GM18517 (cell line): ENCODE results near the gene CD300H.

ENCODE experiments used
- ATAC-seq: cut with Tn5 transposase; IDR thresholded peaks from one replicate; pipeline ENCODE4 v1.9.1; 2021; ENCODE audit warnings: mild to moderate bottlenecking, moderate library complexity; ENCODE audit not compliant: unreplicated experiment

CD300H gene

GRCh38 chr17:74567397-74567796 lies at the start of gene CD300H:
TSS of gene CD300H (minus strand) at chr17:74567509.
- no peak for ATAC-seq

- no peak for ATAC-seq
Observed at GRCh38 chr17:74616696-74617095, 49.4 kb upstream of the CD300H start.

GRCh38 chr17:74612046-74612445 lies 44.7 kb upstream of the CD300H start:
- no peak for ATAC-seq

GRCh38 chr17:74610108-74610507 lies 42.8 kb upstream of the CD300H start:
- no peak for ATAC-seq

- no peak for ATAC-seq
Observed at GRCh38 chr17:74608511-74608910, 41.2 kb upstream of the CD300H start.

- no peak for ATAC-seq
Observed at GRCh38 chr17:74607221-74607620, 39.9 kb upstream of the CD300H start.

- ATAC-seq: no peak
Observed at GRCh38 chr17:74606050-74606449, 38.7 kb upstream of the CD300H start.

- ATAC-seq: no peak
Observed at GRCh38 chr17:74605361-74605760, 38.1 kb upstream of the CD300H start.

- ATAC-seq: no peak
Observed at GRCh38 chr17:74604761-74605160, 37.5 kb upstream of the CD300H start.

- ATAC-seq: no peak
Observed at GRCh38 chr17:74604200-74604599, 36.9 kb upstream of the CD300H start.

GRCh38 chr17:74603746-74604145 lies 36.4 kb upstream of the CD300H start:
- ATAC-seq: no peak

GRCh38 chr17:74603037-74603635 lies 35.8 kb upstream of the CD300H start:
- ATAC-seq: no peak

GRCh38 chr17:74601944-74602572 lies 34.7 kb upstream of the CD300H start:
- no peak for ATAC-seq

- ATAC-seq: no peak
Observed at GRCh38 chr17:74599448-74599939, 32.2 kb upstream of the CD300H start.

- no peak for ATAC-seq
Observed at GRCh38 chr17:74599023-74599399, 31.7 kb upstream of the CD300H start.

GRCh38 chr17:74598346-74599022 lies 31.2 kb upstream of the CD300H start:
- no peak for ATAC-seq

- ATAC-seq: no peak
Observed at GRCh38 chr17:74597069-74597790, 29.9 kb upstream of the CD300H start.

GRCh38 chr17:74595037-74595750 lies 27.9 kb upstream of the CD300H start:
- ATAC-seq: no peak

GRCh38 chr17:74592087-74592990 lies 25.0 kb upstream of the CD300H start, which contains the start of gene CD300LD:
TSS of gene CD300LD (minus strand) at chr17:74592283. CDS start at chr17:74592202, 81 bp downstream.
- ATAC-seq: no peak

GRCh38 chr17:74591503-74591902 lies 24.2 kb upstream of the CD300H start:
- ATAC-seq: no peak
